ENCODE results near the gene KHNYN.
A peak's percentile ranks its signal among the peaks of the same experiment; 100 is the strongest.

Gene KHNYN

DNA sequence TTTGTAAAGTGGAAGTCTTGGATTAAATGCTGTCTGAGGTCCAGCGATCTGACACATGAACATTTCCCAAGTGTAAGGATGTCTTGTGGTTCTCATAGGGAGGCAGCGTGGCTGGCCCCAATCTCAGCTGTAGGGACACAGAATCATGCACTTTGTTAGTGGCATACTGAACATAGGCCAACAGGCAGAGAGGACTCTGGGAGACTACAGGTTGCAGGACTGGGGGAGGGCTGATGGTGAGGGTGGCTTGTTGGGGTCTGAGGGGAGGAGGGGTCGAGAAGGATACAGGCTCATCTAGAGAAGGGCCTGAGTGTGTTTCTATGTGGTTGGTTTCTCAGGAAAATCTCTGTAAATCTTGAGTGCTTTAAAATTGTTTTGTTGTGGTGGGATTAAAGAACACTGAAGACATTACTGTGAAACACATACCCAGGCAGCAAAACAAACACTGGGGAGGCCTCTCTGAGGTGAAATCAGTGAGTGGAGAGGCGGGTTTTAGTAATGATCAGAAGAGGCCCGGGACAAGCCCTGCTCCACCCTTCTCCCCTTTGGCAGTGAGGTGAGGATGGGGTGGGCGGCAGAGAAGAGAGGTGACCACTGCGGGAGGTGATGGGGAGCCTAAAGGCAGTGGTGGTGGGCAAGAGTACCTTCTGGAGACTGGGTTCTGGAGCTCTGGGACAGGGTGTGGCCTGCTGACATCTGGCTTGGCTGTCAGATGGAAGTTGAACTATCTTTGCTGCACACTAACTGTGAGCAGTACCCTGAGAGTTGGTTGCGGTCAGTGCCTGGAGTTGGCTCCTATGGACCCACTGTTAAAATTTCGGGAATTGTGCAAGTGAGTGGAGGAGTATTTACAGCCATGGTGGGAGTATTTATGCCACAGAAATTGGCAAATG lies 27.7 kb upstream of the KHNYN start:
- no peak for DNase-seq (ENCODE audit: low spot score)

DNA sequence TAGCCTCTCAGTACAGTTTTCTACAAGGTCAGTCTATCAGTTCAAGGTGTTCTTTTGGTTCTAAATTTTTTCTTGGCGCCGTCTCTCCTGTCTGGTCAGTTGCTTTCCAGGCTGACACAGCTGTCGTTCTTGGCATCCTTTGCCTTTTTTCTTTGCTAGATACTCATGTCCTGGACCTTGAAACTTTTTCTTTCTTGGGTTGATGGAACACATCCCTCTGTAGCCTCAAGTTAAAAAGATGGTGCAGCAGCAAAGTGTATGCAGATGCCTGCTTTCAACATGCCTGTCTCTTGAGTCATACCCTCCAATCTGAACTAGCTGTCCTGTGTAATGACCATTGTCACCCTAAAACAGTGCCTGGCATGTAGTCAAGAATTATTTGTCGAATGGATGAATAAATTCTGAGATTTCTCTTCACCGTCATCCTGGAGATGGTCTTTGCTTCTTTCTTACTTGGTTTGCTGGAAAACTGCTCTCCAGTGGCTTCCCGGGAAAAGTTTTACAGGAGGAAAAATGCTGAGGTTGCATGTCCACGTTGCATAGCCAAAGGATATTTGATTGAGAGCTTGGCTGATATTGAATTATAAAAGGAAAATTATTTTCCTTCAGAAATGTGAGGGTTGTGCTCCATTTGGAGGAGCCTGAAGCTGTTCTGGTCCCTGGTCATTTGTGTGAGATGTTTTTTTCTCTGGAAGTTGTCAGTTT lies 26.3 kb upstream of the KHNYN start:
- DNase-seq (ENCODE audit: low spot score): no peak

DNA sequence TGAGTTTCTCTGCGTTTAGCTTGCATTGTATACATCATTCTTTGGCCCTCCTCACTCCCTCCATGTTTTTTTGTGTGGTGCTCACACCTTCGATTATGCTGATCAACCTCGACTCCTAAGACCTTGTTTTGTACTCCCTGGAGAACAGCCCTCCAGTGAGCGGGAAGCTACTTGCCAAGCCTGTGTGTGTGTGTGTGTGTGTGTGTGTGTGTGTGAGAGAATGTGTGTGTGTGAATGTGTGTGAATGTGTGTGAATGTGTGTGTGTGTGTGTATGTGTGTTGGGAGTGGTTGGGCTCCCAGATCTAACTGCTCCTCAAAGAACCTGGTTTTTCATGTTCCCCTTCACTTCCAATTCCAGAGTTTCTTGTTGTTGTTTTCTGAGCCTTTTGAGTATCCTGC lies 24.9 kb upstream of the KHNYN start:
- DNase-seq (ENCODE audit: low spot score): no peak

DNA sequence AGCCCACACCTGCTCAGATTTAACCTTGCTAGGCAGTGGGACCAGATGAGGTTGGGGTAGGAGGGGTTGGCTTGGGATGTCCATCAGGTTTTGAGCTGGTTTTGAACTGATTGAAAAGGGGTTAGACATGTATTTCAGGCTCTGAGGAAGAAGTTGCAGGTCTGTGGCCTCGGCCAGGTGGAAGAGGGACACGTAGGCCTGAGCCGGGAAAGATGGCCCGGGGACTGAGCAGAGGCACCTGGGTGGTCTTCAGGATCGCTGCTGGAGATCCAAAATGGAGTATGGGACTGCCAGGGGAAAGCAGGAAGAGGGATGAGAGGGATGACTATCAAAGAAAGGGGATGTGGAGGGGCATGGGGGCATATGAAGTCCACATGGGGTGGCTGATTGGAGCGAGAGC lies 23.3 kb upstream of the KHNYN start:
- no peak for DNase-seq (ENCODE audit: low spot score)

DNA sequence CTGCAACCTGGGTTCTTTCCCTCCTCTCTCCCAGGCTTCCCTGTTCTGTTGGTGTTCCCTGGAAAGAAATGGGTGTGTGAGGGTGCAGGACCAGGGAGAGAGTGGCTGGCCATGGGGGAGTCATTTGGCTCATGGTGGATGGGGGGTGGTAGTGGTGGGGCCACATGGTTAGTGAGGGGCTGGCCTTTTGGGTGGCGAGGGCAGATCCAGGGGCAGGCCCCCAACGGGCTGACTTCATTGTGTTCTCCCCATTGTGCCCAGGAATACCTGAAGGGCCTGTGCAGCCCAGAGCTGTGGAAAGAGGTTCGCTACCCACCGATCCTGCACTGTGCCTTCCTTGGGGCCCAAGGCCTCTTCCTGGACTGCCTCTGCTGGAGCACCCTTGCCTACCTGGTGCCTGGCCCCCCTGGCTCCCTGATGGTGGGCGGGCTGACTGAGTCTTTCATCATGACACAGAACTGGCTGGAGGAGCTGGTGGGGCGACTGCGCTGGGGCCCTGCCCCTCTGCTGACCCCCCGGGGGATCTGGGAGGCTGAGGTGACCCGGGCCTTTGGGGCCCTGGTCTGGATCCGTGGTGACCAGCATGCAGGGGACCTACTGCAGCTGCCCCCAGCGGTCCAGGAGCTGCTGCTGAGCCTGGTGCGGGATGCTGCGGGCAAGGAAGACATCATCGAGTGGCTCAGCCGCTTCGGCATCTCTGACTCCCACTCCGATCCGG lies 22.0 kb upstream of the KHNYN start:
- no peak for DNase-seq (ENCODE audit: low spot score)

DNA sequence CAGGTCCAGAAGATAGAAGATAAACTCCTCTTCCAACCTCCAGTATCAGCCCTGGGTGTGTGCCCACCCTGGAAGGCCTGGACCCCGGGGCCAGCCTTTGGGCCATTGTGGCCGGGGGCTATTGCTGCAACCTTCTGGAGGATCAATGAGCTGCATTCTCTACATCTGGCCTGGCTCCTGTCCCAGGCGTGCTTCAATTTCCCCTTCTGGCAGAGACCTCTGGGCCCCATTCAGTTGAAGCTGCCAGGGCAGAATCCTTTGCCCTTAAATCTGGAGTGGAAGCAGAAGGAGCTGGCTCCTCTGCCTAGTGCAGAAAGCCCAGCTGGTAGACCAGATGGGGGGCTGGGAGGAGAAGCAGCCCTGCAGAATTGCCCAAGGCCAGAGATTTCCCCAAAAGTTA lies 21.0 kb upstream of the KHNYN start:
- no peak for DNase-seq (ENCODE audit: low spot score)

DNA sequence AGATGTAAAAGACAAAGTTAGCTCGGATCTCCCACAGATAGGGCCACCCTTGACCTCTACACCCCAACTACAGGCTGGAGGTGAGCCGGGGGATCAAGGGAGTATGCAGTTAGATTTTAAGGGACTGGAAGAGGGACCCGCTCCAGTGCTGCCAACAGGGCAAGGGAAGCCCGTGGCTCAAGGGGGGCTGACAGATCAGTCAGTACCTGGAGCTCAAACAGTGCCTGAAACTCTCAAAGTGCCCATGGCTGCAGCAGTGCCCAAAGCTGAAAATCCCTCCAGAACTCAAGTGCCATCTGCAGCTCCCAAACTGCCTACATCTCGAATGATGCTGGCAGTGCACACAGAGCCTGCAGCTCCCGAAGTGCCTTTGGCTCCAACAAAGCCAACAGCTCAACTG lies 20.6 kb upstream of the KHNYN start:
- no peak for DNase-seq (ENCODE audit: low spot score)

DNA sequence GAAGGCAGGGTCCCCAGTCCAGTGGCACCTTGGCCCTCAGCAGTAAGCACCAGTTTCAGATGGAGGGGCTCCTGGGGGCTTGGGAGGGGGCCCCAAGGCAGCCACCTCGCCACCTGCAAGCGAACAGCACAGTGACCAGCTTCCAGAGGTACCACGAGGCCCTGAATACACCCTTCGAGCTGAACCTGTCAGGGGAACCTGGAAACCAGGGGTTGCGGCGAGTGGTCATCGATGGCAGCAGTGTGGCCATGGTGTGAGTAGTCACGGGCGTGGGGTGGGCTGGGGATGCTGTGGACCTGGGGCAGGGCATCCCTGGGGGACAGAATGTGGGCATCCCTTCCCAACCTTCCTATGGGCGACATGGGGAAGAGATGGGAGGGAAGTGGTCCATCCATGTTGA lies 19.8 kb upstream of the KHNYN start:
- no peak for DNase-seq (ENCODE audit: low spot score)

DNA sequence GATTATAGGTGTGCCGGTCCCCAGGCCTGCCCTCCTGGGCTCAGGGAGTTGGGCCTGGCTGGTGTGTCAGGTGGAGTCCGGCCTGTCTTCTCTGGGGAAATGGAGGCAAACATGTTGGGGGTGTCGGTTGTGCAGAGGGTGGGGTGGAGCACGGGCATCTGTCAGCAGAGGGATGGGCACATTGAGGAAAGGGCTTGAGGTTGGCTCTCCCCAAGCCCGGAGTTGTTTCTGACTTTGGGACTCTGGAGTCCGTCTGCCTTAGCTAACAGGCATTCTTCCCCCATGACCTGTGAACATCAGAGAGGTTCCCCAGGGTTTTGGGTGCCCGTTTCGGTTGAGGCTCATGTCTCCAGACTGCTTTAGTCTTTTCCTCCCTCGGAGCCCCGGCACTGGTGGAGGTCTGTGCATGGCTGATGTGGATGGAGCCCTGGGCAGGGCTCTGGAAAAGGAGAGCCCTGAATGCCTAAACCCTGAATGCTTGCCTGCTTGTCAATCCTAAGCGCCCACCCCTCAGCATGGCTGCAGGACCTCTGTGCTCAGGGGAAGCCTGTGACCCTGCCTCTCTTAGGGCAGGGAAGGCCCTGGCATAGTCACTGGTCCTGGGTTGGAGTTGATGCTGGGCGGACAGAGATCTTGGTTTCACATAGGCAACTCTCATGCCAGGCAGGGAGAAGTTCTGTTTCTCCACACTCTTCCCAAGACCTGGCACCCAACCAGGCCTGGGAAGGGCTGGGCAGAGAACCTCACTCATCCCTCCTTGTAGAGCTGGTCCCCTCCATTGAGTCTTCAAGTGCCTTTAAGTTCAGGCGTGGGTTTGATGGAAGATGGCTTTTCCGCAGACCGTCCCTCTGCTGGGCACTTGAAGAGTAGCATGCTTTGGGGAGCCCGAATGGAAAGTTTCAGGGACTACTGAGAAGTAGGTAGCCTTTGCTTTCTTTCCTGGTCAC lies 18.0 kb upstream of the KHNYN start:
- DNase-seq (ENCODE audit: low spot score): peak; percentile 36

DNA sequence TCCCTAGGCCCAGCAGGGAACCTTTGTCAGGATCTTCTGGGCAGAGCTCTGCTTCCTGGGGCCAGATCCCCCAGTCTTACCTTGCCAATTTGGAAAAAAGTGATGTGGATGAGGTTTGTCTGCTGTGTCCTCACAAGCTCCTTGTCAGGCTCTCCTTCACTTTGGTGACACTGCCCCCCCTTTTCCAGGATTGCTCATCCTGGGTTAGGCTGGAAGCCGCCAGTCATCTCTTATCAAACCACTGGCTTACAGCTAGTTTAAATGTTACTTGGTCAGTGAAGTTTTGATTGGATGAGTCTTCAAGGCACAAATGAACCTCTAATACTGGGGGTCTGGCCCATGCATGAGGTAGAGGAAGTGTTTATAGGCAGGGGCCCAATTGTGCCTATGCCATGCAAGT lies 15.7 kb upstream of the KHNYN start:
- no peak for DNase-seq (ENCODE audit: low spot score)

DNA sequence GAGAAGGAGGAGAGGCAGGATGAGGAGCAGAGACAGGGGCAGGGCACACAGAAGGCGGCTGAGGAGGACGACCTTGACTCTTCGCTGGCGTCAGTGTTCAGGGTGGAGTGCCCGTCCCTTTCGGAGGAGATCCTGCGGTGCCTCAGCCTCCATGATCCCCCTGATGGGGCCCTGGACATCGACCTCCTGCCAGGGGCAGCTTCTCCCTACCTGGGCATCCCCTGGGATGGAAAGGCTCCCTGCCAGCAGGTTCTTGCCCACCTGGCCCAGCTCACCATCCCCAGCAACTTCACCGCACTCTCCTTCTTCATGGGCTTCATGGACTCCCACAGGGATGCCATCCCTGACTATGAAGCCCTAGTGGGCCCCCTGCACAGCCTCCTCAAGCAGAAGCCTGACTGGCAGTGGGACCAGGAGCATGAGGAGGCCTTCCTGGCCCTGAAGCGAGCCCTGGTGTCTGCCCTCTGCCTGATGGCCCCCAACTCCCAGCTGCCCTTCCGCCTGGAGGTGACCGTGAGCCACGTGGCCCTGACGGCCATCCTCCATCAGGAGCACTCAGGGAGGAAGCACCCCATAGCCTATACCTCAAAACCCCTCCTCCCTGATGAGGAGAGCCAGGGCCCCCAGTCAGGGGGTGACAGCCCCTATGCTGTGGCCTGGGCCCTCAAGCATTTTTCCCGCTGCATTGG lies 14.9 kb upstream of the KHNYN start:
- DNase-seq (ENCODE audit: low spot score): no peak

DNA sequence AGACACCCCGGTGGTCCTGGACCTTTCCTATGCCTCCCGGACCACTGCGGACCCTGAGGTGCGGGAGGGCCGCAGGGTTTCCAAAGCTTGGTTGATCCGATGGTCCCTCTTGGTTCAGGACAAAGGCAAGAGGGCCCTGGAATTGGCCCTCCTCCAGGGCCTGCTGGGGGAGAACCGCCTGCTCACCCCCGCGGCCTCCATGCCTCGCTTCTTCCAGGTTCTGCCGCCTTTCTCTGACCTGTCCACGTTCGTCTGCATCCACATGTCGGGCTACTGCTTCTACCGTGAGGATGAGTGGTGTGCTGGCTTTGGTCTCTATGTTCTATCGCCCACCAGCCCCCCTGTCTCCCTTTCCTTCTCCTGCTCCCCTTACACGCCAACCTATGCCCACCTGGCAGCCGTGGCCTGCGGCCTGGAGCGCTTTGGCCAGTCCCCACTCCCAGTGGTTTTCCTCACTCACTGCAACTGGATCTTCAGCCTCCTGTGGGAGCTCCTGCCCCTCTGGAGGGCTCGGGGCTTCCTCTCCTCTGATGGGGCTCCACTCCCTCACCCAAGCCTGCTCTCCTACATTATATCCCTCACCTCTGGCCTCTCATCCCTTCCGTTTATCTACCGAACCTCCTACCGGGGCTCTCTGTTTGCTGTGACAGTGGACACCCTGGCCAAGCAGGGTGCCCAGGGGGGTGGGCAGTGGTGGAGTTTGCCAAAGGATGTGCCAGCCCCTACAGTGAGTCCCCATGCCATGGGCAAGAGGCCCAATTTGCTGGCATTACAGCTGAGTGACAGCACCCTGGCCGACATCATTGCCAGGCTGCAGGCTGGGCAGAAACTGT lies 14.1 kb upstream of the KHNYN start:
- DNase-seq (ENCODE audit: low spot score): no peak

DNA sequence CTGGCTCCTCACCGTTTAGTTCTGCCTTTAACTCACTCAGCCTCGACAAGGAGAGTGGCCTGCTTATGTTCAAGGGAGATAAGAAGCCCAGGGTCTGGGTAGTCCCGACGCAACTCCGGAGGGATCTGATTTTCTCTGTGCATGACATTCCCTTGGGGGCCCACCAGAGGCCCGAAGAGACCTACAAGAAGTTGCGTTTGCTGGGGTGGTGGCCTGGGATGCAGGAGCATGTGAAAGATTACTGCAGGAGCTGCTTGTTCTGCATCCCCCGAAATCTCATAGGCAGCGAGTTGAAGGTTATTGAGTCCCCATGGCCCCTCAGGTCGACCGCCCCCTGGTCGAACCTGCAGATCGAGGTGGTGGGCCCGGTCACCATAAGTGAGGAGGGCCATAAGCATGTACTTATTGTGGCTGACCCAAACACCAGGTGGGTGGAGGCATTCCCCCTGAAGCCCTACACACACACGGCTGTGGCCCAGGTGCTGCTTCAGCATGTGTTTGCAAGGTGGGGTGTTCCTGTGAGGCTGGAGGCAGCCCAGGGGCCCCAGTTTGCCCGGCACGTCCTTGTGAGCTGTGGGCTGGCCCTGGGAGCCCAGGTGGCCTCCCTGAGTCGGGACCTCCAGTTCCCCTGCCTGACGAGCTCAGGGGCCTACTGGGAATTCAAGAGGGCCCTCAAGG lies 13.4 kb upstream of the KHNYN start:
- DNase-seq (ENCODE audit: low spot score): no peak

DNA sequence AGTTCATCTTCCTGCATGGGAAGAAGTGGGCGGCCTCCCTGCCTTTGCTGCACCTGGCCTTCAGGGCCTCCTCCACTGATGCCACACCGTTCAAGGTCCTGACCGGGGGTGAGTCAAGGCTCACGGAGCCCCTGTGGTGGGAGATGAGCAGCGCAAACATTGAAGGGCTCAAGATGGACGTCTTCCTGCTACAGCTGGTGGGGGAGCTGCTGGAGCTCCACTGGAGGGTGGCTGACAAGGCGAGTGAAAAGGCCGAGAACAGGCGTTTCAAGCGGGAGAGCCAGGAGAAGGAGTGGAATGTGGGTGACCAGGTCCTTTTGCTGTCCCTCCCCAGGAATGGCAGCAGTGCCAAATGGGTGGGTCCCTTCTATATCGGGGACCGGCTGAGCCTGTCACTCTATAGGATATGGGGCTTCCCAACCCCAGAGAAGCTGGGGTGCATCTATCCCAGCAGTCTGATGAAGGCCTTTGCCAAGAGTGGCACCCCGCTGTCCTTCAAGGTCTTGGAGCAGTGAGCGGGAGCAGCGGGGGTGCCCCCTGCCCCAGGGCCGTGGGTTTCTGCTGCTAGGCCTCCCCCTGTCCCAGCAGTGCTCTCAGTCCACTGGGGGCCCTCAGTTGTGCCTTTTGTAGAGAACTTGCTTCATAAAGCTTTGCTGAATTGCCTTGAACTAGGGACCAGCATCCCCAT lies 12.7 kb upstream of the KHNYN start:
- DNase-seq (ENCODE audit: low spot score): no peak

DNA sequence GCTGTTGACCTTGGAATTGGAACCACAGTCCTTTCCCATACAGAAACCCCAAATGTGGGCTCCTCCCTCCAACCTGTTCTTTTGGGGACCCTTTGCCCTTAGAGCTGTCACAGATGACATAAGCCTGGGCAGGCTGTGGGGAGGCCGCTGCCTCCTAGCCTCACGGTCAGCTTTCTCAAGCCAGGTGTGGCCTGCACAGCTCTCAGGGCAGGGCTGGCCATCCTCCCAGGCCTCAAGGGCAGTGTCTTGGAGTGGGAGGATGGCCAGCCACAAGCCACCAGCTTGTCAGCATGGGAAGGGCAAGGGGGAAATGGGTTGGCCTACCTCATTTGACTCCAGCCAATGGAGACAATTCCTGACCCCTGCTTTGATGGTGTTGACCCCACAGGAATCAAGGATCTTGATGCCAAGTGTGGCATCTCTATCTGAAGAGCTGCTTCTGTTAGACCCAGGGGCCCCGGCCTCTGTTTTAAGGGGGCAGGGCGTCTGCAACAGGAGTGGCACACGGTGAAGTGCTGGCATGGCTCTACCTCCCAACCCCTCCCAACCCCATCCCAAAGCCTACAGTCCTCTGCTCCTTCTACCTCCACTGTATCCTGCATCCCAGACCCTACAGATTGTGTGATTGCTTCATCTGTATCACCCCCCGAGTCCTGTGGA lies 11.8 kb upstream of the KHNYN start:
- no peak for DNase-seq (ENCODE audit: low spot score)

DNA sequence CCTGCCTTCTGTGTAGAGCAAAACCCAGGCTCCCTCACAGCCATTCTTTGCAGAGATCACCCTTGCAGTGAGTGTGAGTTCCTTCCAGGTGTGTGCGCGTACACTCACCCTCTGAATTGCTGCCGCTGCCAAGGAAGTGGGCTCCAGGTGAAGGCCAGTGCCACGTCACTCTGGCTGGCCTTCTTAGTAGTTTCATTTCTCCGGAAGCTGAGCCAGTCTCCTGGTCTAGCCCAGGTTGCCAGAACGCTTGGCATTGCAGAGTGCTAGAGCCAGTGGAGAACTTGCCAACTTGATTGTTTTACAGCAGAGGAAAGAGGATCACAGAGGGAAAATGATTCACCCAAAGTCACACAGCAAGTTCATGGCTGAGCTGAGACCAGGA lies 11.3 kb upstream of the KHNYN start:
- no peak for DNase-seq (ENCODE audit: low spot score)

DNA sequence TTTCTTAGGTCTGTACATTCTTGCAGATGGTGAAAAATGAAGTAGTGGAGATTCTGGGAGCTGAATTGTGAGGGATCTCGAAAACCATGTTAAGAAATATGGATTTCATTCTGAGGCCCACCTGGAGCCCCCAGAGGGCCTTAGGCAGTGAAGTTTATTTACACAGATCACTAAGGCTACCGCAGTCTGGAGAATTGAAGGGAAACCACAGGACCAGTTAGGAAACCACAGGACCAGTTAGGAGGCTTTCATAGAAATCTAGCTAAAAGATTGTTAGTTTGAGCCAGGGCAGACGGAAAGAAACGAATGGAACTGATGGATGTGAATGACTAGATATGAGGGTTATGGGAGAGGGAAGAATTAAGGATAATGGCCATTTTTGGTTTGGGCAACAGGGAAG lies 7.5 kb upstream of the KHNYN start:
- no peak for DNase-seq (ENCODE audit: low spot score)

Data from LoVo (cell line).